ENCODE data around the gene ROCK2. TPM values are rescaled to one million over a fixed set of nuclear protein-coding genes. Genes with fewer than 3 reads are reported as not detected.

Gene ROCK2
- polyA plus RNA-seq, 1 donor (not counting 4 experiments of a cell fraction or from before 2014, with no cell fraction given): 12.6 TPM

DNA sequence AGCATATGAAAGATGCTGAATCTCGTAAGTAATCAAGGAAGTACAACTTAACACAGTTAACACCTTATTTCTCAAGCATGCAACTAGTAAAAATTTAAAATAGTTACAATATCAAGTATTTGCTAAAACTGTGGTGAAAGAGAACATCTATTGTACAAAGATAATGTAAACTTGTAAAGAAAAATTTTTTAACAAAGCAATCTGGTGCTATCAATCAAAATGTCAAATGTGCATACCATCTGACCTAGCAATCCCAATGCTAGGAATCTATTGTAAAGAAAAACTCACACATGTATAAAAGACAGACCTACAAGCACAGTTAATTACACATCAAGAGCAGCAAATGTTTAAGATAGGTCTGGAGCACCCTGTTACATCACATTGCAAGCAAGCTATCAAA, 99.1 kb downstream of the ROCK2 start:
- no peak overlapping the region for H3K27ac ChIP-seq (ENCODE audit: control insufficient read depth, insufficient read depth, low read length)
- peaks cover 2% of the 10 kb centered on the region for H3K9me3 ChIP-seq (ENCODE audit: control insufficient read depth, low read depth, low read length)
- dilution Hi-C loops (cut with MboI; ENCODE audit: extremely low pct_ligation_motif_present, low sequenced_read_pairs): no loop called here
- DNase-seq (ENCODE audit: low read depth, low spot score) (no peak), FAIRE-seq (no peak)
- H3K79me2 ChIP-seq (ENCODE audit: control insufficient read depth, insufficient read depth, low read length): peaks cover 20% of the 10 kb centered on the region
- H3K9me1 ChIP-seq (ENCODE audit: control insufficient read depth, extremely low read depth, insufficient read depth, low read length): no peaks in the 10 kb centered on the region
- H3K9ac ChIP-seq (ENCODE audit: control insufficient read depth, extremely low read depth, insufficient read depth, low read length): no peak overlapping the region
- no peaks in the 10 kb centered on the region for H3K4me1 ChIP-seq (ENCODE audit: control insufficient read depth, extremely low read depth, insufficient read depth, low read length)
- no peak overlapping the region for H3K4me2 ChIP-seq (ENCODE audit: control insufficient read depth, extremely low read depth, insufficient read depth, low read depth, low read length)
- no peak overlapping the region for H3K4me3 ChIP-seq (ENCODE audit: control insufficient read depth in 2 of 3, extremely low read depth in 1 of 3, insufficient read depth in 2 of 3, low read depth in 1 of 3, low read length in 3 of 3)
- no peak overlapping the region for H2AFZ ChIP-seq (ENCODE audit: control insufficient read depth, low read length)
- H4K20me1 ChIP-seq (ENCODE audit: control insufficient read depth, extremely low read depth, insufficient read depth, low read length): no peaks in the 10 kb centered on the region
- TF ChIP-seq CTCF (optimal IDR thresholded peaks at IDR 0.05 in 1 of 3, IDR thresholded peaks at IDR 0.05 in 1 of 3, conservative IDR thresholded peaks at IDR 0.05 in 1 of 3; ENCODE audit: extremely low read depth in 1 of 3, insufficient read depth in 2 of 3, low read length in 3 of 3) (no peak), EZH2 (IDR thresholded peaks at IDR 0.05; ENCODE audit: low read length) (no peak)
- peaks cover 0 to 5% of the 10 kb centered on the region in 2 experiments for H3K36me3 ChIP-seq (ENCODE audit: control insufficient read depth in 2 of 2, extremely low read depth in 1 of 2, insufficient read depth in 2 of 2, low read length in 2 of 2)
- no peaks in the 10 kb centered on the region for H3K27me3 ChIP-seq (ENCODE audit: control insufficient read depth, extremely low read depth, insufficient read depth, low read length)

- Histone ChIP-seq H3K9ac (ENCODE audit: control insufficient read depth, extremely low read depth, insufficient read depth, low read length) (no peak overlapping the region), H3K4me2 (ENCODE audit: control insufficient read depth, extremely low read depth, insufficient read depth, low read depth, low read length) (no peak overlapping the region), H4K20me1 (ENCODE audit: control insufficient read depth, extremely low read depth, insufficient read depth, low read length) (no peaks in the 10 kb centered on the region), H3K4me3 (ENCODE audit: control insufficient read depth in 2 of 3, extremely low read depth in 1 of 3, insufficient read depth in 2 of 3, low read depth in 1 of 3, low read length in 3 of 3) (no peak overlapping the region), H3K27me3 (ENCODE audit: control insufficient read depth, extremely low read depth, insufficient read depth, low read length) (no peaks in the 10 kb centered on the region), H3K9me3 (ENCODE audit: control insufficient read depth, low read depth, low read length) (peaks cover 2% of the 10 kb centered on the region), H3K4me1 (ENCODE audit: control insufficient read depth, extremely low read depth, insufficient read depth, low read length) (peaks cover 5% of the 10 kb centered on the region), H2AFZ (ENCODE audit: control insufficient read depth, low read length) (no peak overlapping the region), H3K27ac (ENCODE audit: control insufficient read depth, insufficient read depth, low read length) (no peak overlapping the region), H3K36me3 (ENCODE audit: control insufficient read depth in 2 of 2, extremely low read depth in 1 of 2, insufficient read depth in 2 of 2, low read length in 2 of 2) (peaks cover 0 to 5% of the 10 kb centered on the region in 2 experiments), H3K9me1 (ENCODE audit: control insufficient read depth, extremely low read depth, insufficient read depth, low read length) (no peaks in the 10 kb centered on the region), H3K79me2 (ENCODE audit: control insufficient read depth, insufficient read depth, low read length) (peaks cover 18% of the 10 kb centered on the region)
- dilution Hi-C loops (cut with MboI; ENCODE audit: extremely low pct_ligation_motif_present, low sequenced_read_pairs): no loop called here
- no peak for DNase-seq (ENCODE audit: low read depth, low spot score)
- no peak for TF ChIP-seq CTCF (optimal IDR thresholded peaks at IDR 0.05 in 1 of 3, IDR thresholded peaks at IDR 0.05 in 1 of 3, conservative IDR thresholded peaks at IDR 0.05 in 1 of 3; ENCODE audit: extremely low read depth in 1 of 3, insufficient read depth in 2 of 3, low read length in 3 of 3)
- TF ChIP-seq EZH2 (IDR thresholded peaks at IDR 0.05; ENCODE audit: low read length): no peak
- FAIRE-seq: no peak
Measured at GRCh38 chr2:11244091-11244826, 100.2 kb downstream of the ROCK2 start.
